Activated CD4-positive, CD25-positive, alpha-beta regulatory T cell (primary cell): ENCODE results near the gene AKIRIN1.
"Not testable (repeated sequence)": the region's sequence is repeated elsewhere in the genome, so short reads cannot be mapped to it uniquely, and the experiment has no call there.

Source experiments
- DNase-seq, 4 experiments: peaks; one replicate each; lab custom pipeline; 2025; lab: John Stamatoyannopoulos, UW

The AKIRIN1 gene

GRCh38 chr1:38994196-38994595 lies 3.1 kb downstream of the AKIRIN1 start:
- DNase-seq, result no peak

GRCh38 chr1:38997034-38997900 lies 6.2 kb downstream of the AKIRIN1 start:
- no peak for DNase-seq

GRCh38 chr1:38997901-38998190 lies 6.8 kb downstream of the AKIRIN1 start:
- no peak for DNase-seq

- DNase-seq, result no peak
These were observed 10.7 kb downstream of the AKIRIN1 start for GRCh38 chr1:39001516-39002421.

GRCh38 chr1:39003281-39003680 lies 12.2 kb downstream of the AKIRIN1 start:
- no peak for DNase-seq

- DNase-seq, result no peak
These were observed 12.7 kb downstream of the AKIRIN1 start for GRCh38 chr1:39003794-39004193.

GRCh38 chr1:39006287-39006686 lies 15.2 kb downstream of the AKIRIN1 start:
- no peak for DNase-seq

GRCh38 chr1:39006726-39007645 lies 15.9 kb downstream of the AKIRIN1 start:
- no peak for DNase-seq

GRCh38 chr1:39014956-39015355 lies 23.9 kb downstream of the AKIRIN1 start:
- DNase-seq, result not testable (repeated sequence)

GRCh38 chr1:39016604-39017171 lies 25.6 kb downstream of the AKIRIN1 start:
- no peak for DNase-seq

GRCh38 chr1:39017266-39017665 lies 26.2 kb downstream of the AKIRIN1 start:
- DNase-seq, result no peak

GRCh38 chr1:39020494-39020893 lies 29.4 kb downstream of the AKIRIN1 start:
- not testable (repeated sequence) for DNase-seq

GRCh38 chr1:39021426-39021825 lies 30.4 kb downstream of the AKIRIN1 start:
- DNase-seq, result no peak

GRCh38 chr1:39023140-39023539 lies 32.1 kb downstream of the AKIRIN1 start:
- DNase-seq, result no peak

- DNase-seq, result peak; percentile 58 to 65 (median 62)
These were observed 35.2 kb downstream of the AKIRIN1 start, which contains the start of gene NDUFS5 for GRCh38 chr1:39026051-39026865. NDUFS5 (plus strand) TSS chr1:39026350; CDS start chr1:39028725, 2,375 bp downstream.

- no peak for DNase-seq
These were observed 35.9 kb downstream of the AKIRIN1 start for GRCh38 chr1:39026866-39027507.

- no peak for DNase-seq
These were observed 43.1 kb downstream of the AKIRIN1 start for GRCh38 chr1:39034114-39034654.

GRCh38 chr1:39036678-39037077 lies 45.6 kb downstream of the AKIRIN1 start:
- no peak for DNase-seq

- DNase-seq, result no peak
These were observed 52.4 kb downstream of the AKIRIN1 start for GRCh38 chr1:39043513-39043912.

GRCh38 chr1:39044762-39045161 lies 53.7 kb downstream of the AKIRIN1 start:
- DNase-seq, result no peak
